ENCODE results near the gene CRMP1.
A peak's percentile ranks its signal among the peaks of the same experiment; 100 is the strongest.

The CRMP1 gene

GRCh38 chr4:5888222-5889001, 4.5 kb downstream of the CRMP1 start:
- DNase-seq (ENCODE audit: low read depth in 3 of 3), result no peak

GRCh38 chr4:5887361-5888221, 5.3 kb downstream of the CRMP1 start:
- no peak for DNase-seq (ENCODE audit: low read depth in 3 of 3)

- no peak for DNase-seq (ENCODE audit: low read depth in 3 of 3)
Measured at GRCh38 chr4:5887011-5887360, 5.9 kb downstream of the CRMP1 start.

GRCh38 chr4:5885733-5886132, 7.2 kb downstream of the CRMP1 start:
- no peak for DNase-seq (ENCODE audit: low read depth in 3 of 3)

- DNase-seq (ENCODE audit: low read depth in 3 of 3), result no peak
Measured at GRCh38 chr4:5884796-5885195, 8.1 kb downstream of the CRMP1 start.

- no peak for DNase-seq (ENCODE audit: low read depth in 3 of 3)
Measured at GRCh38 chr4:5883916-5884315, 9.0 kb downstream of the CRMP1 start.

GRCh38 chr4:5882947-5883346, 9.9 kb downstream of the CRMP1 start:
- DNase-seq (ENCODE audit: low read depth in 3 of 3), result no peak

- no peak for DNase-seq (ENCODE audit: low read depth in 3 of 3)
Measured at GRCh38 chr4:5881340-5881739, 11.5 kb downstream of the CRMP1 start.

- DNase-seq (ENCODE audit: low read depth in 3 of 3), result no peak
Measured at GRCh38 chr4:5878359-5878758, 14.5 kb downstream of the CRMP1 start.

GRCh38 chr4:5877392-5877791, 15.5 kb downstream of the CRMP1 start:
- DNase-seq (ENCODE audit: low read depth in 3 of 3), result no peak

- DNase-seq (ENCODE audit: low read depth in 3 of 3), result no peak
Measured at GRCh38 chr4:5874811-5875449, 18.0 kb downstream of the CRMP1 start.

GRCh38 chr4:5870701-5871100, 22.2 kb downstream of the CRMP1 start:
- DNase-seq (ENCODE audit: low read depth in 3 of 3), result no peak

GRCh38 chr4:5869966-5870619, 22.8 kb downstream of the CRMP1 start:
- no peak for DNase-seq (ENCODE audit: low read depth in 3 of 3)

GRCh38 chr4:5867866-5868265, 25.0 kb downstream of the CRMP1 start:
- no peak for DNase-seq (ENCODE audit: low read depth in 3 of 3)

GRCh38 chr4:5866841-5867813, 25.8 kb downstream of the CRMP1 start:
- no peak for DNase-seq (ENCODE audit: low read depth in 3 of 3)

GRCh38 chr4:5865896-5866599, 26.8 kb downstream of the CRMP1 start:
- no peak for DNase-seq (ENCODE audit: low read depth in 3 of 3)

- DNase-seq (ENCODE audit: low read depth in 3 of 3), result peak in 1 of 3 experiments; percentile 21
Measured at GRCh38 chr4:5863461-5864113, 29.3 kb downstream of the CRMP1 start.

- DNase-seq (ENCODE audit: low read depth in 3 of 3), result no peak
Measured at GRCh38 chr4:5858020-5858769, 34.7 kb downstream of the CRMP1 start.

- no peak for DNase-seq (ENCODE audit: low read depth in 3 of 3)
Measured at GRCh38 chr4:5857199-5857598, 35.7 kb downstream of the CRMP1 start.

Data from stimulated activated CD4-positive, alpha-beta T cell treated with anti-CD3 and anti-CD28 coated beads, TNF-alpha, amount 100 ng/mL, for 4 hours (primary cell).